Iris pigment epithelial cell (primary cell): Measurements from ENCODE around the gene PJA1.

ENCODE experiments used
- DNase-seq: peaks from one replicate; pipeline ENCODE4 v3.0.0-alpha.2; 2011; ENCODE audit warnings: low read depth

PJA1 gene

DNA sequence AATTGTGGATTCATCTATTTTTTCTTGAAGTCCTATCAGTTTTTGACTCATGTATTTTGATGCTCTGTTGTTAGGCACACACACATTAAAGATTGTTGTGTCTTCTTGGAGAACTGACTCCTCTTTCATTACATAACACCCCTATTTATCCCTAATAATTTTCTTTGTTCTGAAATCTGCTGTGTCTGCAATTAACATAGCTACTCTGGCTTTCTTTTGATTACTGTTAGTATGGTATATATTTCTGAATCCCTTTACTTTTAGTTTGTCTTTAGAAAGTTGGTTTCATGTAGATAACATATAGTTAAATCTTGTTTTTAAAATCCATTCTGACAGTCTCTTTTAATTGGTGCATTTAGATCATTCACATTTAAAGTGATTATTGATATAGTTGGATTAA lies 5.1 kb upstream of the PJA1 start:
- no peak for DNase-seq

DNA sequence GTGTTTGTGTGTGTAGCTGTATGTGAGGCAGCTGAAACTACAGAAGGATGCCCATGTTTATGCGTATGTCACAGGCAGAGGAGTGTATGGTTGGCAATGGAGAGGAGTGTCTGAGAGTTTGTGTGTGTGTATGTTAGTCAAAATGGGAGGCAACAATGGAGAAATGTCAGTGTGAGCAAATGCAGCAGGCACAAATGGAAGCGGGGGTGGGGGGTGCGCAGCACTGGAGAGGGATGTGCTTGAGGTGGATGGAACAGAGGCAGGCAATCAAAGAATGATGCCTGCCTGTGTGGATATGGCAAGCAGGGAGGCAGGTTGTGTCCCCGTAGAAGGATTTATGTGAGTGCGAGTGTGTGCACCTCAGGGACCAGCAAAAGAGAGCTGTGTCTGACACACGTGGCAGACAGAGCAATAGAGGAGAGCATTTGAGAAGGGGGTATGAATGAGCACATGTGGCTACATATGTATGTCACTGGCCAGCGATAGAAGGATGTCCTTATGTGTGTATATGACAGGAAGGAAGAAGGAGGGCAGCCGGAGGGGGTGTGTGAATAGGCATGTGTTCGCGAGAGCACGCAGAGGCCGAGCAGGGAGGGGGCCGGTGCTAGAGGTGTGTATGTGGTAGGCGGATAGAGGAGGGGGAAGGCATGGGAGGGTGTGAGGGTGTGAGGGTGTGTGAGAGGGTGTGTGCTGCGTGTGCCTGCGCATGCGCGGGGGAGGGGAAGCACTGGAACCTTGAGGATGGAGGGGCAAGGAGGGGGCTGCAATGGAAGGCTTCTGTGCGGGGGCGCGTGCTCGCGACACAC lies 1.1 kb downstream of the PJA1 start:
- DNase-seq: peak; percentile 17

DNA sequence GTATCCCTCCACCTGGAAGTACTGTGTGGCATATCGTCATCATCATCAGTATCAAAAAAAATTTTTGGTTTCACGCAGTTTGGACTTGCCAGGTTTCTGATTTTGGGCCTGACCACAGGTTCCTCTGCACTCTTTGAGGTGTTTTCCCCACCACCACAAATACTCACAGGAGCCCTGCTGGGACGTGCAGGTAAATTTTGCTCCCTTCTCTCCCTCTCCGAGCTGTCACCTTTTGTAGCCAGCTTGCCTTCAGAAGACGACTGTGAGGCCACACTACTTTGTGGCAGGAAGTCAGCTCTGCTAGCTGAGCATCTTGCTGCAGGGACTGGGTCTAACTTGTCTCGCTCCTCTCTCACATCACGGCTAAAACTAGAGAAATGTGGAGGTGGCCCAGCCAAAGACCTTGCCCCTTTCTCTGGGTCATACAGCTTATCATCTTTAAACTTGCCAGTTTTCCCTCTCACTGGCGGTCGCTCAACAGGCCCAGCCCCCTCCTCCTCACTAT lies 2.8 kb downstream of the PJA1 start:
- DNase-seq: no peak

DNA sequence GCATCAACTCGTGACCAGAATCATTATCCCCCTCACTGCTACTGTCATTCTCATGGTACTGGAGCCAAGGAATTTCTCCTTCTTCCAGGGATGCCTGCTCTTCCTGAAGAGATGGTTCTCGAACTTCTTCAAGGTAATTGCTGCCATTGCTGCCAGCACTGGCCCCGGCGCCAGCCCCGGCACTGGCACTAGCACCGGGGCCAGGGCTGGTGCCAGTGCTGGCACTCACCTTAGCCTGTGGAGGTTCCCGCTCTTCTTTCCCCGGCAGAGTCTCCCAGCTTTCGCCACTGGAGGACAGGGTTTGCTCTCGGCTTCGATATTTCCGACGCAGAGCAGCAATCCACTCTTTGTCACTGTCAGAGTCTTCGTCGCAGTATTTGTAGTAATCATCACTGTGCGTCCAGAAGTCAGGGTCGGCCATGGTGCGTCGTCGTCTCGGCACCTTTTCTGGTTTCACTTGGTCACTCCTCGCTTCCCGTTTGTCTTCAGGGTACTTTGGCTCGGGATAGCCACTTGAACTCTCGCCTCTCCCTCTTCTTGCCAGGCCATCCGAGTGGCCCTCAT lies 3.4 kb downstream of the PJA1 start:
- no peak for DNase-seq

DNA sequence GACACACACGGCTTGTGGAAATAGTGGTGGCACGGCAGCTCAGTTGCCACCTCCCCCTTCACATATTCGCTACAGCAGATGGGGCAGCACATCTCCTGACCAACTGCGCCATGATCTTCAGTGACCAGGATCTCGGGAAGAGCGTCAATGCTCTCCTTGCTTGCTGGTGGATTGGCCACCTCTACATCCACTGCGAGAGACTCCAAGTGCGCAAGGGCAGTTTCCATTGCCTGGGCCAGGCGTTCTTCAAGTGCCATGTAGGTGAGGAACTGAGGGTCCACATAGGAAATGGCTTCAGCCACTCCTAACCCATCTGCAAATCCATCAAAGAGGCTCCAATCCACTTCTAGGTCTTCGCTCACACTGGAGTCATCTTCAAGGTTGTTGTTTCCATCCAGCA lies 3.9 kb downstream of the PJA1 start:
- DNase-seq: no peak

DNA sequence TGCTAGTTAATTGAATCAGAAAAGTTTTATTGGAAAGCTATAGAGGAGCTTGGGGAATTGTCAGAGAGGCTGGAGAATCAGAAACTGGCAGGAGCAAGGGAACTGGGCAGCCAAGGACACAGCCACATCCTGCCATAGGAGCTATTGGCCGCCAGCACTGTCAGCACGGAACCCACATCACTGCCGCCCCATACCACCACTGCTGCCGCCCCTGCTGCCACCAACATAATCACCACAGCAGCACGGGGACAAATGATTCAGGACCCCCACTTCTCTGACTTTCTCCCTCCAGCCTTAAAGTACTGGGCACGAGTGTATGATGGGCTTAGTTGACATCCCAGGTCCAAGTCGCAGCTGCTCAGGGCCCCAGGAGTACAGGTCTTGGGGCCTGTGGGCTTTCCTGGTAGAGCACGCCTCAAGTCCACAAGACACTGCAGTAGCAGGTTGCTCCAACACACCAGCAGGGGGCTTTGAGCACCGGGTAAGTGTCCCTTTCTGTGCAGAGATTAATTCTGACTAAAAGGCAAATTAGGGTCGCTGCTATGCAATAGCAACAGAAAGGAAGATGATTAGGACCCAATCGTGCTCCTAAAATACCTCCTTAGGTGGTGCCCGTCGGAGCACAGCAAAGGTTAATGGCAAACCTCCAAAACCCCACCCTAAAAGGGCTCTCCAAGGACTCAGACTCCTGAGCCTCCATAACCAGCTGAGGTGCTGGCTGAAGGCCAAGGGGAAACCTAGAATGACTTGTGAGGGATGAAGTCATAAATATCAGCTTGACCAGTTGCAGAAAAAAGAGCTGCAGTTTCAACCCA lies 6.9 kb downstream of the PJA1 start:
- DNase-seq: peak; percentile 86

DNA sequence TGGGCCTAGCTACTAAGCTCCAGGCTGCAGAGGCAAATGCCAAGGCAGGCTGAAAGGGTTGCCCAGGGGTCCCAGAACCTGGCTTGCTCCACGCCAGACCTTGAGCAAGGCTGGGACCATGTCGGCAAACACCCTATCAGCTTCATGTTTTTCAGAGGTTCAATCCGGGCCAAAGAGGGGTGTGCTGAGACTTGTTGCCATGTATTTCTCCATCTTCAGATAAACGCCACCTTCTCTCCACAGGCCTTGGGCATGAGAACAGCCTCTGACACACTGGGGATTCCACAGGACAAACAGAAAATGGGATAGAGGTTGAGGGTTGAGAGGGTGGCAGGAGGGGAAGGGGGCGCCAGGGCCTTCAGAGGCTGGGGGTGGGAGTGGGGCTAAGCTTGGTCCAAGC lies 8.6 kb downstream of the PJA1 start:
- no peak for DNase-seq

DNA sequence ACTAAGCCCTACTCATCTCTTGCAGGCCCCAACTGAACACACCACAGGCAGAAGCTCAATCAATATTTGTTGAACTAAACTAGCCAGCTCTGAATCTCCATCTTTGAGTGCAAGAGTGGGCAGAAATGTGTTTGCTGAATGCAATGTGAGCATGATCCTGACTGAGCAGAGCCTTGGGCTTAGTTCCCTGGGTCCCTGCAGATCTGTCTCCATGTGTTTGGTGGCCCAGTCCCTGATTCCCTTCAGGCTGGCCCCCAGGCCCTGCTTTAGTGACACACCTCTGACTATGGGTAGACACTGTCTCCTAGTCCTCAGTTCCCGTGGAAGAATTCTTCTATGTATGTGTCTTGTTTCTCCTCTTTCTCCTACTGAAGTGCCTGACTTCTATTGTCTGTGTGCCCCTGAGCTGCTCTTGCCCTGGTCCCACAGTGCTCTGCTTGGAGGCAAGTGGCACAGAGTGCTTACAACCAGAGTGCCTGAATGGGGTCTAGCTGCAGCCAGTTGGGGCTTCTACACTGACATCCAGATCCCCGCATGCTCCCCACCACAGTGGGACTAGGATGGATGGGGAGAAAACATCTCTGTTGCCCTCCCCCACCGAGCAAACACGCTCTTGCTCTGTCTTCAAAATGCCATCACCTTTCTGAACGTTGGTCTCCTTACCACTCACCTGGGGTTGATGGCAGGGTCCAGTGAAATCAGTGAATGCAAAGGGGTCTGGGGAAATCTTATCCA lies 9.3 kb downstream of the PJA1 start:
- no peak for DNase-seq

DNA sequence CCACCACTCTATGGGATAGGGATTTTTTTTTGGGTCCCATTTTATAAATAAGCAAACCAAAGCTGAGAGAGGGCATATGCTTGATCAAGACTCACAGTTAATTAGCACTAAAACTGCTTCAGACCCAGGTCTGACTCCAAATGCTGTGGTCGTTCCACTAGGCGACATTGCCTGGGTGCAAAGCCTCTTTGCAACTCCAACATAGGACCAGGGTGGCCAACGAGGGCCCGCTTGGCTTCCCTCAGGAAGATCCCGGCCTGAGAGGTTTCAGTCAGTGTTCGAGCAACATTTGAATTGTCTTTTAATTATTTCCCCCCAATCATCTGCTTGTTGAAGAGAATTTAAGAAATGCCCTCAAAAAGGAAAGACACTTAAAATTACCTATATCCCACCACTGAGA lies 11.2 kb downstream of the PJA1 start:
- DNase-seq: no peak

DNA sequence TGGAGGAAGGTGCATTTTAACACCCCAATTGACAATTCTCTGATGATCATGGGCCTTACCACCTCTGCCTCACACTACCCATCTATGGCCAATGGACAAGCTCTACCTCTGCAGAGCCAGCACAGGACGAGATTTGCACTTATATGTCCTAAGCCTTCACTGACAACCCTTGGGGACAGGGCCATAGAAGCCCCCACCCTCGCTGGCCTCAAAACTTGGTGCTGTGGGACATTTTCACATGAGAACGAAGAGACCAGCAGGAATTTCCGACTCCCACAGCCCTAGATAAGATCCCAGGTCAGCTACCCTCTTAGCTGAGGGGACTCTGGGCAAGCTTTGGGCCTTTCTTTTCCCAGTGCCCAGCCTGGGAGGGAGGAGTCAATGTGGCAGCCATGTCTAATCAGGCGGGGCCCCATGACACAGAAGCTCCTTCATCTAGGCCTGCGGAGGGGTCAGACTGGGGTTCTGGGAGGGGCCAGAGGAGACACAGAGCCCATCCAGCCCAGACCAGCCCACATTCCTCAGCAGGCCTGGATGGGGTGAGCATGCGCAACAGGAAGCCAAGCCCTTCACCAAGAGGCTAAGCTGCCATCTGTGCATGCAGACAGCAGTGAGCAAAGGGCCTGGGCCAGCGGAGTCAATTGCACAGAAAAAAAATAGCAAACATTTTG lies 12.1 kb downstream of the PJA1 start:
- peak; percentile 79 for DNase-seq

DNA sequence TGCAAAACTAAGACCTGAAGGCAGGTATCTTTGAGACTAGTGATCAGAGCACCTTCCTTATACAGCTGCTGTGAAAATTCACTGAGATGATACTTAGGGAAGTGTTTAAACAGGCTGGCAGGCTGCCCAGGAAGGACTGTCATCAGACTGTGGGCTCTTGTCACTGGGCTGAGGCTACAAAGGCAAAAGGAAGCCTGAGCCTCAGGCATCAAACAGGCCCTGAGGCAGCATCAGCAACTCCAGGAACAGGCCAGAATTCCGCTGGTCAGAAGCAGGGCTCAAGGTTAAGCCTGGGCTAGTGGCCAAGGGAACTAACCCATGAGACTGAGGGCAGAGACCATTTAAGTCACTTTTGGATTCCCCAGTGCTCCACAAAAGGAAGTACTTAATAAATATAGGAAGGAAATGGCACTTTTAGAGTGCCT lies 12.8 kb downstream of the PJA1 start:
- DNase-seq: peak; percentile 12

DNA sequence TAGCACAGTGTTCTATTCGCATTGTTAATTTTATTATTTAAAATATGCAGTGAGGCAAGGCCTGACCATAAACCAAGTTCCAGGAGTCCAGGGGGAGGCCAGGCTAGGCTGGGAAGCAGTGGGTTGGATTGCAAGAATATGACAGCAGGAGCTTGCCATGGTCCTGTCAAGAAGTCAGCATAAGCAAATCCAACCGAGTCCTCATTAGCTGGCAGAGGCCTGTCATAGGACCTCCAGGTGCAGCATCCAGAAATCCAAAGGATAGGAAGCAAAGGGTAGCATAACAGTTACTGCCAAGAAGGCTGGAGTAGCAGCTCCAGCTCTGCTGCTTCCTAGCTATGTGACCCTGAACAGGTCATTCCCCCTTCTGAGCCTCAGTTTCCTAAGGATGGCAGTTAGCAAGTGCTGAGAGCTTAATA lies 13.4 kb downstream of the PJA1 start:
- DNase-seq: no peak

DNA sequence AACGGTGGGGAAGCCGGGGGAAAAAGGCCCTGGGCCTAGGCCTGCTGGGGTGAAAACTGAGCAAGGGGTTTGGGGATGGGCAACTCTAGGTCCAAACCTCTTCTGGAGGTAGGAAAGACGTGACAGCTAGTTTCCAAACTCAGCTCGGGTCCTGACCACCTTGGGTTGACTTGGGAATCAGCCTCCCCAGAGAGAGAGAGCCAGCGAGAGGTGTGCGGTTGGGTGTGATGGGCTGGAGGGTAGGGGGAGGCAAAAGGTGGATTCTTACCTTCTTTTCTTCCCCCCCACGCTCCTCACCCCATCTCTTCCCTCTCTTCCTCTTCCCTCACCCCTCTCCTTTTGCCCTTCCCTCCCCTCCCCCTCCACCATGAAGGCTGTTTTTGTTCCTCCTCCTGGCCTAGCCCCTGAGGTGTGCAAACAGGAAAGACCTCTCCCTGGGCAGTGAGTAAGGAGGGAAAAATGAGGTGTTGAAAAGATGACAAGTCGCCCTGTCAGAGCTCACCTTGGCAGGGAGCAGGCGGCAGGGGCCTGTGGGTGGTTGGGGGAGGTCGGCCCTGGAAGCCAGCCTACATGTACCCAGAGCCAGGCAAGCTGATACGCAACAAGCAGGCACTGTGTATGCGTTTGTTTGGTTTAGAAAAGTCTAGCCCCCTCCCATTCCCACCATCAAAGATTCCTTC lies 14.8 kb downstream of the PJA1 start:
- DNase-seq: no peak

DNA sequence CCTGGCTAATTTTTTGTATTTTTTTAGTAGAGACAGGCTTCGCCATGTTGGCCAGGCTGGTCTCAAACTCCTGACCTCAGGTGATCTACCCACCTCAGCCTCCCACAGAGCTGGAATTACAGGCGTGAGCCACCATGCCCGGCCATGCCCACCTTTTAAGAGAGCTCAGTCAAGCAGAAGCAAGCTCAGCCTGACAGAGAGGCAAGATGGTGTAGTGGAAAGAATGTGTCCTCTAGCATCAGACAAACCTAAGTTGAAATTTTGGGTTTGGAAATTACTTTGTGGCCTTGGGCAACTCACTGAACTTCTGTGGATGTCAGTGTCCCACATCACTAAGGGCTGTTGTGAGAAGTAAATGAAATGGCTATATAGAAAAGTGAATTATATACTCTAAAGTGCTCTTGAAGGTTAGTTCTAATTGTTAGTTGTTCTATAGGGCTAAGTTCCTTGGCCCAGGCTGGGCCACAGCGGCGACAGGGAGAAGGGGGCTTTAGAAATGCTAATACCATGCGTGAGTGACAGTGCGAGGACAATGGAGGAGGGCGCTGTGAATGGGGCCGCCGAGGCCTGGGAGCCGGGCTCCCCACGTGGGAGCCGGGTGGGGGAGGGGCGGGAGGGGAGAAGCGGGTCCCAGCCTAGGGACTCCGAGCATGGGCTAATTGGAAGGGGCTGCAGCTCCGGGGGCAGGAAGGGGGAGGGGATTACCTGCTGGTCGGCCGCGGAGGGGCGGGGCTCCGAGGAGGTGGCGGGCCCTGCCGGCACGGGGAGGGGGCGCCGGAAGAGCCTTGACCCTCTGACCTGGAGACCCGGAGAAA lies 15.6 kb downstream of the PJA1 start:
- no peak for DNase-seq

DNA sequence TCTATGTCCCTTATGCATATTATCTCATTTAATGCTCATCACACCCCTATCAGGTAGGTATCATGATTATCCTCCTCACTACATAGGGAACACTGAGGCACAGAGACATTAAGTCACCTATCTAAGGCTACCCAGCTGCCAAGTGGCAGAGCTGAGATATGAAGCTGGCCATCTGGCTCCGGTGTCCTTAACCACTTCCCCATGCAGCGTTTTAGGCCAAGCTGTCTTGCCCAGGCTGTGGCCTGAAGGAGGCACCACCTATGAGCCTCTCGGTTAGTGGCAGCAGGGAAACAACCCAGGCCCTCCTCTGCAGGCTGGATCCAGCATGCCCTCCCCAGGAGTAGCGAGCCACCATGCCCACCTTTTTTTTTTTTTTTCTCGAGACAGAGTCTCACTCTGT lies 16.3 kb downstream of the PJA1 start:
- no peak for DNase-seq

DNA sequence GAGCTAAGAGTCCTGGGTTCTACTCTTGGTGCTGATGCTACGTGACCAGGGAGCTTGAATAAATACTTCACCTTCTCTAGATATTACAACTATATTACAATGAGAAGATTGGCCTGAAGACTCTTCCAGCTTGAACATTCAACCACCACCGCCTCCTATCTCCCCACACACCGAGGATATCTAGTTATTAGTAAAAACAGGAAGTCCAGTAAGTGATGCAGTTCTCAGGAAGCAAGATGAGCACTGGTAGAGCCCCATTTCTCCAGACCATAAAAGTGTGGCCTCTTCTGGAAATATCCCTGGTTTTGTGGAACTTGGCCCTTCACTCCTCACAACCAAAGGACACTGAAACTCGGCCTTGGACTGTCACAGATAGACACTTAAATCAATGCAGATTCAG lies 18.5 kb downstream of the PJA1 start:
- no peak for DNase-seq

DNA sequence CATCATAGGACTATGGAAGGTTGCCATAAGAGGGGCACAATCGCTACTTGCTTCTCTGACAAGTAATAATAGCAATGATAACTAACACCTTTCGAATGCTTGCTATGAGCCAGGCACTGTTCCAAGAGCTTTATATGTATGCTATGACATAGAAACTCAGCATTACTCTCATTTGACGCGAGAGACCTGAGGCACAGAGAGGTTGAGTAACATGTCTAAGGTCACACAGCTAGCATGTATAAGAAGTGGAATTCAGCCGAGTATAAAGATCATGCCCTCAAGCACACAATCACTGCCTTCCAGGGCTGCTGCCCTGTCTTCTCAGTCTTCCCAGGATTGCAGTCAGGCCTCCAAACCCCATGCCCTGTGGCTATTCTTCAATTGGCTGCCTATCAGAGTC lies 19.5 kb downstream of the PJA1 start:
- DNase-seq: no peak

DNA sequence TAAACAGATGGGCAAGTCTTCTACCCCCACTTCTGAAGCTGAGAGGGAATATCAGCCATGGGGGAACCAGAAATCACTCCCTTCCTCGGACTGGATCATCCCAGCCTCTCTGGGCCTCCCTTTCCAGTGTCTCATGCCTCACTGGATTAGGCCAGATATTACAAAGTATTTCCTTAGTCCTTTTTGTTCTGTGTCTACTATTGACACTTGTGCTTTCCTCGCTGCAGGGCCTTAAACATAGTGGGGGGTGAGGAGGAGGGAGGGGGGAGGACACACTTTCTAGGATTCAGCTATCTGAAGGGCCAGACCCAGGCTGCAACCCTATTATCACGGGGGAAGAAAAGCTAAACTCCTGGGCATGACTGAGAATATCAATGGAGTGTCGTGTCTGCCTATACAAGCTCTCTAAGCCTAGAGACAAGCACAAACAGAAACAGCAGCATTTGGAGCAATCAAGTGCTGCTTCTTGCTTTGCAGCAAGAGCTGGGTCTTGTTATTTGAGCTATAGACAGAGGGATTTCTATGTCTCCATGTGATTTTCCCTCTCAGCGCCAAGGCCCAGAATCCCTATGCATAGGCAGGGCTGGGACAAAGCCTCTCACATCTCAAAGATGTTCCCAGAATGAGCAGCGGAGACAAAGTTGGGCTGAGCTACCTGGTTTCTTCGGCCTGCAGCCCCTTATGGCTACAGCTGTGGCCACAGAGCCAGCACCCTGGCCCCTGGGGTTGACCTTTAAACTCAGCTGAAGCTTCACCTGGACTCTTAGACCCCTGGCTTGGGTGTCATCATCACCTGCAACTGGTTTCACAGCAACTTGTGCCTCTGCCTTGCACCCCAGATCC lies 20.2 kb downstream of the PJA1 start:
- DNase-seq: no peak

DNA sequence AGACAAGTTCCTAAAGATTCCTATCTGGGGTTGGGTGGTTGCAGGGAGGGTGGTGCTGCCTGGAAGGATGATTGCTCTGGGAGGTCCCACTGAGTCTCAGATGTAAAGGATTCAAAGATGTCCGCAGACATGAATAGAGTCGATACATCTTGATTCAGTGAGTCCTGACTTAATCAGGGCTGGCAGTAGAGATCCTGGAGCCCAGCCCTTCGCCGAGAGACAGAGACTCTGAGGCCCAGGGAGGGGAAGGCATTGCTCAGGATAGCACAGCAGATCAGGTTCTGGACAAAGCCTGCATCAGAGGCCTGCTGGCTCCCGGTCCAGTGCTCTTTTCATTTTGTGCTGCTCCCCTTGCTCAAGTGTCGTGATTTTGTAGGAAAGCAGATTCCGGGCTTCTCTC lies 21.7 kb downstream of the PJA1 start:
- no peak for DNase-seq
